Mesenchymal stem cell (in vitro differentiated cells and primary cell): ENCODE measurements around the gene COL4A2.
A peak's percentile ranks its signal among the peaks of the same experiment; 100 is the strongest.

ENCODE experiments used
- DNase-seq: peaks from one replicate; pipeline ENCODE4 v3.0.0-alpha.2; 2013
- H2AFZ ChIP-seq: one replicate; pipeline ENCODE4 v1.6.1; 2013; ENCODE audit warnings: low read depth, mild to moderate bottlenecking, control low read depth, inconsistent platforms, low read length, moderate library complexity
- H2AK5ac ChIP-seq: 2 replicates; pipeline ENCODE4 v1.6.1; 2013; ENCODE audit warnings: low read length, moderate library complexity, mild to moderate bottlenecking, inconsistent platforms; ENCODE audit not compliant: severe bottlenecking
- H2BK120ac ChIP-seq: one replicate; pipeline ENCODE4 v1.6.1; 2013; ENCODE audit warnings: low read depth, mild to moderate bottlenecking, inconsistent platforms, low read length, moderate library complexity
- H2BK12ac ChIP-seq, 2 experiments: one replicate each; pipeline ENCODE4 v1.6.1; 2013; ENCODE audit warnings: inconsistent platforms in 2 of 2, low read length in 2 of 2, mild to moderate bottlenecking in 2 of 2, moderate library complexity in 2 of 2, control low read depth in 1 of 2
- H2BK15ac ChIP-seq: one replicate; pipeline ENCODE4 v1.6.1; 2013; ENCODE audit warnings: mild to moderate bottlenecking, low read depth, inconsistent platforms; ENCODE audit not compliant: poor library complexity, severe bottlenecking
- H2BK5ac ChIP-seq: 2 replicates; pipeline ENCODE4 v1.6.1; 2013; ENCODE audit warnings: low read depth, mild to moderate bottlenecking, low read length, control low read depth, inconsistent platforms; ENCODE audit not compliant: poor library complexity, severe bottlenecking
- H3K14ac ChIP-seq, 2 experiments: one replicate each; pipeline ENCODE4 v1.6.1; 2013; ENCODE audit warnings: inconsistent platforms in 2 of 2, low read length in 2 of 2, control low read depth in 1 of 2, mild to moderate bottlenecking in 1 of 2, moderate library complexity in 1 of 2
- H3K18ac ChIP-seq, 2 experiments: one replicate each; pipeline ENCODE4 v1.6.1; 2013; ENCODE audit warnings: inconsistent platforms in 2 of 2, low read length in 2 of 2, control low read depth in 1 of 2, low read depth in 1 of 2, mild to moderate bottlenecking in 1 of 2
- H3K23ac ChIP-seq, 2 experiments: one replicate each; pipeline ENCODE4 v1.6.1; 2013; ENCODE audit warnings: inconsistent platforms in 2 of 2, low read length in 2 of 2, mild to moderate bottlenecking in 2 of 2, moderate library complexity in 2 of 2, control low read depth in 1 of 2
- H3K27ac ChIP-seq: 2 replicates; pipeline ENCODE4 v1.5.1; 2013; ENCODE audit warnings: mild to moderate bottlenecking, moderate library complexity, low read length, control low read depth, inconsistent platforms; ENCODE audit not compliant: poor library complexity, severe bottlenecking
- H3K27me3 ChIP-seq, 2 experiments: 2 replicates each; pipeline versions ENCODE4 v1.6.1 to v1.7.0; 2013; ENCODE audit warnings: low read length in 2 of 2, mild to moderate bottlenecking in 2 of 2, moderate library complexity in 2 of 2, control low read depth in 1 of 2, inconsistent platforms in 1 of 2; ENCODE audit not compliant: control insufficient read depth in 1 of 2, insufficient read depth in 1 of 2
- H3K36me3 ChIP-seq, 2 experiments: 2 replicates each; pipeline versions ENCODE4 v1.6.1 to v1.7.0; 2013; ENCODE audit warnings: low read length in 2 of 2, control low read depth in 1 of 2, inconsistent platforms in 1 of 2, low read depth in 1 of 2, mild to moderate bottlenecking in 1 of 2; ENCODE audit not compliant: insufficient read depth in 2 of 2, control insufficient read depth in 1 of 2
- H3K4ac ChIP-seq, 2 experiments: one replicate each; pipeline ENCODE4 v1.6.1; 2013; ENCODE audit warnings: inconsistent platforms in 2 of 2, low read length in 2 of 2, mild to moderate bottlenecking in 2 of 2, moderate library complexity in 2 of 2, control low read depth in 1 of 2, low read depth in 1 of 2
- H3K4me1 ChIP-seq: 2 replicates; pipeline ENCODE4 v1.6.1; 2013; ENCODE audit warnings: low read depth, low read length, control low read depth; ENCODE audit not compliant: control insufficient read depth, insufficient read depth
- H3K4me2 ChIP-seq: 2 replicates; pipeline ENCODE4 v1.6.1; 2013; ENCODE audit warnings: low read length, mild to moderate bottlenecking, inconsistent platforms; ENCODE audit not compliant: poor library complexity, severe bottlenecking
- H3K4me3 ChIP-seq, 2 experiments: 2 replicates each; pipeline versions ENCODE4 v1.5.1 to v1.7.0; 2013; ENCODE audit warnings: low read length in 2 of 2, mild to moderate bottlenecking in 2 of 2, control low read depth in 1 of 2, low read depth in 1 of 2; ENCODE audit not compliant: insufficient read depth in 1 of 2
- H3K79me1 ChIP-seq: replicated peaks from 2 replicates; pipeline ENCODE4 v1.6.1; 2013; ENCODE audit warnings: mild to moderate bottlenecking, control low read depth, low read length, inconsistent platforms; ENCODE audit not compliant: poor library complexity, severe bottlenecking
- H3K9ac ChIP-seq: 2 replicates; pipeline ENCODE4 v1.7.0; 2013; ENCODE audit warnings: mild to moderate bottlenecking, low read length, moderate library complexity
- H3K9me3 ChIP-seq: 2 replicates; pipeline ENCODE4 v1.7.0; 2013; ENCODE audit warnings: mild to moderate bottlenecking, low read length; ENCODE audit not compliant: control insufficient read depth
- H4K8ac ChIP-seq: one replicate; pipeline ENCODE4 v1.6.1; 2013; ENCODE audit warnings: inconsistent platforms, mild to moderate bottlenecking, low read length, moderate library complexity
- H4K91ac ChIP-seq: one replicate; pipeline ENCODE4 v1.6.1; 2013; ENCODE audit warnings: mild to moderate bottlenecking, low read length, inconsistent platforms
- WGBS: methylation state at CpG from one replicate; pipeline ENCODE4 v1.1.7; 2013; ENCODE audit warnings: mixed read lengths; 5-methylcytosine and 5-hydroxymethylcytosine counted together

COL4A2 gene

GRCh38 chr13:110463156-110463555 is 156.1 kb downstream of the COL4A2 start:
- Histone ChIP-seq H3K4me3 (no peak overlapping the region), H3K36me3 (peaks cover 46 to 91% of the 10 kb centered on the region in 2 experiments), H2BK15ac (no peak overlapping the region)

GRCh38 chr13:110463871-110464510 is 156.9 kb downstream of the COL4A2 start:
- H3K36me3 ChIP-seq = peaks cover 41 to 91% of the 10 kb centered on the region in 2 experiments
- no peak overlapping the region for H2BK12ac ChIP-seq
- no peak overlapping the region for H3K27ac ChIP-seq
- H3K4me1 ChIP-seq = no peaks in the 10 kb centered on the region
- H3K4me2 ChIP-seq = no peak overlapping the region
- H3K4ac ChIP-seq = peak overlapping the region in 1 of 2 experiments; percentile 17
- H4K8ac ChIP-seq = no peak overlapping the region
- H3K4me3 ChIP-seq = no peak overlapping the region
- H3K18ac ChIP-seq = no peak overlapping the region
- no peaks in the 10 kb centered on the region for H3K27me3 ChIP-seq
- peak; percentile 57 for DNase-seq
- H3K9me3 ChIP-seq = no peaks in the 10 kb centered on the region
- WGBS = 92% methylated on average over 6 of the region's 6 CpGs
- H3K23ac ChIP-seq = no peak overlapping the region
- no peak overlapping the region for H2BK15ac ChIP-seq
- no peak overlapping the region for H2AFZ ChIP-seq
- no peak overlapping the region for H2BK120ac ChIP-seq
- no peak overlapping the region for H2BK5ac ChIP-seq
- H3K9ac ChIP-seq = no peak overlapping the region
- H4K91ac ChIP-seq = no peak overlapping the region
- H3K14ac ChIP-seq = no peak overlapping the region
- no peak overlapping the region for H2AK5ac ChIP-seq
- peaks cover 15% of the 10 kb centered on the region for H3K79me1 ChIP-seq

More at GRCh38 chr13:110463156-110463555, 156.1 kb downstream of the COL4A2 start:
- Histone ChIP-seq H3K79me1 (peaks cover 13% of the 10 kb centered on the region), H3K9ac (no peak overlapping the region), H3K27me3 (no peaks in the 10 kb centered on the region), H3K4me1 (no peaks in the 10 kb centered on the region), H3K18ac (no peak overlapping the region), H4K8ac (no peak overlapping the region), H3K14ac (no peak overlapping the region), H3K4ac (no peak overlapping the region), H2BK12ac (no peak overlapping the region), H2BK5ac (no peak overlapping the region), H3K4me2 (no peak overlapping the region), H2AK5ac (no peak overlapping the region), H4K91ac (no peak overlapping the region), H2BK120ac (no peak overlapping the region), H2AFZ (no peak overlapping the region), H3K27ac (no peak overlapping the region), H3K23ac (no peak overlapping the region), H3K9me3 (no peaks in the 10 kb centered on the region)
- DNase-seq = no peak
- WGBS = 84% methylated on average over 8 of the region's 8 CpGs

GRCh38 chr13:110464556-110465333 is 157.7 kb downstream of the COL4A2 start:
- Histone ChIP-seq H3K18ac (no peak overlapping the region), H3K27ac (no peak overlapping the region)

DNA sequence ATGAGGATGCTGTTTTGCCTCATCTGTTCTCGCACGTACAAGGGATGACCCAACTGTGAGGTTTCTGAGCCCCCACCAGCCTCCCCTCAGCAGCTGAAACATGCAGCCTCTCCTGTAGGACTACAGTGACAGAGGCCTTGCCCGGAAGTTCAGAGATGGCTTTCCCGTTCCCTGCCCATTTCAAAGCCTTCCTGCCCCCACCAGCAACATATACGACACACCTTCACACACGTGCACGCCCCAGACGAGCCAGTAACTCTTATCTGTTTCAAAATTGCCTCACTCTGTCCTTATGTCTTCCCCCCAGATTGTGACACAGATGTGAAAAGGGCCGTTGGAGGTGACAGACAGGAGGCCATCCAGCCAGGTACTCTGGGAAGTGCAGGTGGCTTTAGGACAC is 158.6 kb downstream of the COL4A2 start:
- H2BK12ac ChIP-seq = no peak overlapping the region
- H3K4me2 ChIP-seq = no peak overlapping the region
- DNase-seq = no peak
- no peak overlapping the region for H3K9ac ChIP-seq
- no peak overlapping the region for H3K4ac ChIP-seq
- H3K79me1 ChIP-seq = peaks cover 15% of the 10 kb centered on the region
- no peak overlapping the region for H2BK120ac ChIP-seq
- WGBS = 88% methylated on average over 9 of the region's 9 CpGs
- H3K23ac ChIP-seq = no peak overlapping the region
- H3K27ac ChIP-seq = no peak overlapping the region
- no peak overlapping the region for H4K91ac ChIP-seq
- no peaks in the 10 kb centered on the region for H3K9me3 ChIP-seq
- no peak overlapping the region for H2AK5ac ChIP-seq
- no peak overlapping the region for H3K14ac ChIP-seq
- no peaks in the 10 kb centered on the region for H3K27me3 ChIP-seq
- H3K4me3 ChIP-seq = no peak overlapping the region
- no peak overlapping the region for H2BK15ac ChIP-seq
- peaks cover 5% of the 10 kb centered on the region for H3K4me1 ChIP-seq
- no peak overlapping the region for H4K8ac ChIP-seq
- H2BK5ac ChIP-seq = no peak overlapping the region
- no peak overlapping the region for H2AFZ ChIP-seq
- H3K18ac ChIP-seq = no peak overlapping the region
- peaks cover 48 to 92% of the 10 kb centered on the region in 2 experiments for H3K36me3 ChIP-seq

More at GRCh38 chr13:110464556-110465333, 157.7 kb downstream of the COL4A2 start:
- Histone ChIP-seq H3K79me1 (peaks cover 15% of the 10 kb centered on the region), H3K9me3 (no peaks in the 10 kb centered on the region), H3K4me2 (no peak overlapping the region), H2AK5ac (no peak overlapping the region), H4K8ac (no peak overlapping the region), H2AFZ (no peak overlapping the region), H2BK5ac (no peak overlapping the region), H3K23ac (no peak overlapping the region), H3K4ac (no peak overlapping the region), H2BK12ac (no peak overlapping the region), H2BK15ac (no peak overlapping the region), H3K9ac (no peak overlapping the region), H3K4me3 (no peak overlapping the region), H3K14ac (no peak overlapping the region), H4K91ac (peak overlapping the region; percentile 30), H2BK120ac (no peak overlapping the region), H3K36me3 (peaks cover 41 to 92% of the 10 kb centered on the region in 2 experiments), H3K4me1 (no peaks in the 10 kb centered on the region), H3K27me3 (no peaks in the 10 kb centered on the region)
- DNase-seq = no peak
- whole genome bisulfite sequencing = 90% methylated on average over 21 of the region's 22 CpGs
